GM12872 (cell line): ENCODE measurements around the gene AQP2.

Experiments used
- CTCF ChIP-seq: IDR thresholded peaks from 3 replicates; pipeline ENCODE4 v1.5.1; 2011; ENCODE audit warnings: low read depth, mild to moderate bottlenecking, low read length, moderate library complexity; ENCODE audit not compliant: insufficient read depth

AQP2 gene

GRCh38 chr12:49948866-49949845, 1.4 kb upstream of the AQP2 start:
- no peak for TF ChIP-seq CTCF

GRCh38 chr12:49949866-49950265, 671 bp upstream of the AQP2 start:
- TF ChIP-seq CTCF: no peak

- TF ChIP-seq CTCF: no peak
Observed at GRCh38 chr12:49951411-49952240, 1.1 kb downstream of the AQP2 start.

- no peak for TF ChIP-seq CTCF
Observed at GRCh38 chr12:49952391-49953055, 2.0 kb downstream of the AQP2 start.

- no peak for TF ChIP-seq CTCF
Observed at GRCh38 chr12:49953151-49953550, 2.6 kb downstream of the AQP2 start.

GRCh38 chr12:49953961-49954846, 3.7 kb downstream of the AQP2 start:
- no peak for TF ChIP-seq CTCF
